GM12878 (cell line): ENCODE data around the gene MMADHC.

Source experiments
- BMI1 ChIP-seq: fragments of 450-650 bp; IDR thresholded peaks from 2 replicates; pipeline ENCODE4 v1.6.1; 2016; ENCODE audit warnings: mild to moderate bottlenecking, moderate library complexity, borderline replicate concordance
- CBX3 ChIP-seq: fragments of 200-600 bp; sonication (generic); IDR thresholded peaks from 2 replicates; pipeline ENCODE4 v1.6.1; 2016; ENCODE audit warnings: low read depth, borderline replicate concordance
- NFXL1 ChIP-seq: fragments of 450-650 bp; IDR thresholded peaks from 2 replicates; pipeline ENCODE4 v1.6.1; 2017; ENCODE audit warnings: antibody characterized with exemption, mild to moderate bottlenecking, borderline replicate concordance
- SUZ12 ChIP-seq: fragments of 200-600 bp; sonication (generic); IDR thresholded peaks from one replicate; pipeline ENCODE4 v1.6.1; 2018; ENCODE audit warnings: antibody characterized with exemption, mild to moderate bottlenecking; ENCODE audit not compliant: unreplicated experiment
- TF ChIP-seq, protein P1 (sequence below): fragments of 450-650 bp; IDR thresholded peaks from 2 replicates; pipeline ENCODE4 v1.6.1; 2017; ENCODE audit warnings: mild to moderate bottlenecking, moderate library complexity
- TF ChIP-seq, protein P2 (sequence below), 3 experiments: IDR thresholded peaks in 2 of 3; conservative IDR thresholded peaks in 1 of 3; 2 replicates each; pipeline ENCODE4 v1.5.1; 2011; ENCODE audit warnings: low read depth in 3 of 3, low read length in 3 of 3, mild to moderate bottlenecking in 3 of 3, control low read depth in 2 of 3, moderate library complexity in 2 of 3, inconsistent platforms in 1 of 3, mixed read lengths in 1 of 3; ENCODE audit not compliant: control insufficient read depth in 2 of 3, insufficient read depth in 1 of 3; ENCODE audit errors: extremely low read depth in 1 of 3

DNA sequence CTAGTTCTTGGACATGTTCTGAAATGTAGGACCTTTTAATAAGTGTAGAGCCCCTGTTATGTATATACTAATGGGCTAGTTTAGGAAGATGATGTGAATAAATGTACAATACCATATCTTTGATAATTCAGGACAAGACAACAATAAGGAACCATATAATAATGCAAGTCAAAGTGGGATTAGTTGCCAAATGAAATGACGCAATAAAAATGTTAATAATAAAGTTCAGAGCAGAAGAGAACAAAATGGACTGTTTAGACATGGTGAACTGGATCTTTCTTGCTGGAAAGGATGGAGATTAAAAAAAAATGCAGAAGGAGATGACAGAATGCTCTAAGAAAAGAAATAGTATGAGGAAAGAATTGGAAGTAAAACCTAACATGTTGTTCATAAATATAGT is 43.7 kb downstream of the MMADHC start:
- TF ChIP-seq NFXL1, result no peak
- TF ChIP-seq, protein P1, sequence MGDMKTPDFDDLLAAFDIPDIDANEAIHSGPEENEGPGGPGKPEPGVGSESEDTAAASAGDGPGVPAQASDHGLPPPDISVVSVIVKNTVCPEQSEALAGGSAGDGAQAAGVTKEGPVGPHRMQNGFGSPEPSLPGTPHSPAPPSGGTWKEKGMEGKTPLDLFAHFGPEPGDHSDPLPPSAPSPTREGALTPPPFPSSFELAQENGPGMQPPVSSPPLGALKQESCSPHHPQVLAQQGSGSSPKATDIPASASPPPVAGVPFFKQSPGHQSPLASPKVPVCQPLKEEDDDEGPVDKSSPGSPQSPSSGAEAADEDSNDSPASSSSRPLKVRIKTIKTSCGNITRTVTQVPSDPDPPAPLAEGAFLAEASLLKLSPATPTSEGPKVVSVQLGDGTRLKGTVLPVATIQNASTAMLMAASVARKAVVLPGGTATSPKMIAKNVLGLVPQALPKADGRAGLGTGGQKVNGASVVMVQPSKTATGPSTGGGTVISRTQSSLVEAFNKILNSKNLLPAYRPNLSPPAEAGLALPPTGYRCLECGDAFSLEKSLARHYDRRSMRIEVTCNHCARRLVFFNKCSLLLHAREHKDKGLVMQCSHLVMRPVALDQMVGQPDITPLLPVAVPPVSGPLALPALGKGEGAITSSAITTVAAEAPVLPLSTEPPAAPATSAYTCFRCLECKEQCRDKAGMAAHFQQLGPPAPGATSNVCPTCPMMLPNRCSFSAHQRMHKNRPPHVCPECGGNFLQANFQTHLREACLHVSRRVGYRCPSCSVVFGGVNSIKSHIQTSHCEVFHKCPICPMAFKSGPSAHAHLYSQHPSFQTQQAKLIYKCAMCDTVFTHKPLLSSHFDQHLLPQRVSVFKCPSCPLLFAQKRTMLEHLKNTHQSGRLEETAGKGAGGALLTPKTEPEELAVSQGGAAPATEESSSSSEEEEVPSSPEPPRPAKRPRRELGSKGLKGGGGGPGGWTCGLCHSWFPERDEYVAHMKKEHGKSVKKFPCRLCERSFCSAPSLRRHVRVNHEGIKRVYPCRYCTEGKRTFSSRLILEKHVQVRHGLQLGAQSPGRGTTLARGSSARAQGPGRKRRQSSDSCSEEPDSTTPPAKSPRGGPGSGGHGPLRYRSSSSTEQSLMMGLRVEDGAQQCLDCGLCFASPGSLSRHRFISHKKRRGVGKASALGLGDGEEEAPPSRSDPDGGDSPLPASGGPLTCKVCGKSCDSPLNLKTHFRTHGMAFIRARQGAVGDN, result no peak
- no peak for TF ChIP-seq CBX3
- TF ChIP-seq SUZ12, result no peak
- no peak for TF ChIP-seq BMI1
- TF ChIP-seq, protein P2, sequence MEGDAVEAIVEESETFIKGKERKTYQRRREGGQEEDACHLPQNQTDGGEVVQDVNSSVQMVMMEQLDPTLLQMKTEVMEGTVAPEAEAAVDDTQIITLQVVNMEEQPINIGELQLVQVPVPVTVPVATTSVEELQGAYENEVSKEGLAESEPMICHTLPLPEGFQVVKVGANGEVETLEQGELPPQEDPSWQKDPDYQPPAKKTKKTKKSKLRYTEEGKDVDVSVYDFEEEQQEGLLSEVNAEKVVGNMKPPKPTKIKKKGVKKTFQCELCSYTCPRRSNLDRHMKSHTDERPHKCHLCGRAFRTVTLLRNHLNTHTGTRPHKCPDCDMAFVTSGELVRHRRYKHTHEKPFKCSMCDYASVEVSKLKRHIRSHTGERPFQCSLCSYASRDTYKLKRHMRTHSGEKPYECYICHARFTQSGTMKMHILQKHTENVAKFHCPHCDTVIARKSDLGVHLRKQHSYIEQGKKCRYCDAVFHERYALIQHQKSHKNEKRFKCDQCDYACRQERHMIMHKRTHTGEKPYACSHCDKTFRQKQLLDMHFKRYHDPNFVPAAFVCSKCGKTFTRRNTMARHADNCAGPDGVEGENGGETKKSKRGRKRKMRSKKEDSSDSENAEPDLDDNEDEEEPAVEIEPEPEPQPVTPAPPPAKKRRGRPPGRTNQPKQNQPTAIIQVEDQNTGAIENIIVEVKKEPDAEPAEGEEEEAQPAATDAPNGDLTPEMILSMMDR (IDR thresholded peaks at IDR 0.05 in 2 of 3, conservative IDR thresholded peaks at IDR 0.05 in 1 of 3; ENCODE audit: control insufficient read depth in 2 of 3, extremely low read depth in 1 of 3, insufficient read depth in 1 of 3, low read depth in 3 of 3, low read length in 3 of 3), result no peak
